Activated naive CD4-positive, alpha-beta T cell treated with anti-CD3 and anti-CD28 coated beads, Interleukin-2, amount 50 U/mL, for 72 hours (primary cell): ENCODE results near the gene IPO4. TPM values are rescaled to one million over a fixed set of nuclear protein-coding genes. Genes with fewer than 3 reads are reported as not detected.

Source experiments
- ATAC-seq, 2 donors: fragments of 150-1000 bp; cut with Tn5 transposase; 2 replicates each; pipeline ENCODE4 v1.10.0; 2021; ENCODE audit warnings: mild to moderate bottlenecking in 2 of 2, moderate library complexity in 2 of 2
- DNase-seq, 2 donors: peaks; one replicate each; pipeline ENCODE4 v3.0.0; 2021 to 2022; ENCODE audit warnings: low spot score in 2 of 2
- H3K27ac Mint-ChIP-seq, 2 donors: one replicate each; pipeline ENCODE4 v1.8.0; 2022; ENCODE audit warnings: mild to moderate bottlenecking in 2 of 2, mixed read lengths in 2 of 2
- H3K36me3 Mint-ChIP-seq, 2 donors: one replicate each; pipeline ENCODE4 v1.8.0; 2022; ENCODE audit warnings: mixed read lengths in 2 of 2
- H3K9me3 Mint-ChIP-seq, 2 donors: one replicate each; pipeline ENCODE4 v1.8.0; 2022; ENCODE audit warnings: mixed read lengths in 2 of 2
- total RNA-seq, 2 donors: library from RNA; stranded (reverse); gene quantifications; one replicate each; pipeline ENCODE4 v1.2.3, GENCODE V29; 2022

IPO4 gene
- total RNA-seq, 2 donors from 2014 or later: 37.5 to 67.6 TPM

- H3K27ac Mint-ChIP-seq: no peak overlapping the region
These were observed 38.0 kb downstream of the IPO4 start for GRCh38 chr14:24150567-24150966.

GRCh38 chr14:24150061-24150460, 38.6 kb downstream of the IPO4 start:
- H3K27ac Mint-ChIP-seq: peak overlapping the region in 1 of 2 donors; percentile 96
- DNase-seq (no peak), ATAC-seq (no peak)
- no peaks in the 10 kb centered on the region for H3K9me3 Mint-ChIP-seq
- peaks cover 33 to 43% of the 10 kb centered on the region in 2 donors for H3K36me3 Mint-ChIP-seq

More at GRCh38 chr14:24150567-24150966, 38.0 kb downstream of the IPO4 start:
- no peaks in the 10 kb centered on the region for H3K9me3 Mint-ChIP-seq
- ATAC-seq (no peak), DNase-seq (no peak)
- peaks cover 28 to 42% of the 10 kb centered on the region in 2 donors for H3K36me3 Mint-ChIP-seq

- Mint-ChIP-seq H3K27ac (peak overlapping the region; percentile 95 to 96), H3K9me3 (no peaks in the 10 kb centered on the region), H3K36me3 (peaks cover 39 to 49% of the 10 kb centered on the region in 2 donors)
- no peak for ATAC-seq
- no peak for DNase-seq
These were observed 39.2 kb downstream of the IPO4 start for GRCh38 chr14:24149302-24149969.

- Mint-ChIP-seq H3K27ac (peak overlapping the region; percentile 95 to 96), H3K36me3 (peaks cover 51 to 60% of the 10 kb centered on the region in 2 donors), H3K9me3 (no peaks in the 10 kb centered on the region)
- DNase-seq (no peak), ATAC-seq (no peak)
These were observed 40.7 kb downstream of the IPO4 start for GRCh38 chr14:24147761-24148428.

- H3K27ac Mint-ChIP-seq: peak within 1 kb of the TSS; percentile 96 to 99
- H3K9me3 Mint-ChIP-seq: no peaks in the 10 kb centered on the region
- H3K36me3 Mint-ChIP-seq: peaks cover 54 to 67% of the 10 kb centered on the region in 2 donors
- ATAC-seq (peak; percentile 87 to 89), DNase-seq (peak; percentile 97)
These were observed 41.4 kb downstream of the IPO4 start, which contains the start of gene RNF31 for GRCh38 chr14:24146978-24147760. RNF31 (plus strand) TSS chr14:24147498; CDS start chr14:24147699, 201 bp downstream.

- Mint-ChIP-seq H3K27ac (peak within 1 kb of the TSS; percentile 96 to 99), H3K36me3 (peaks cover 59 to 71% of the 10 kb centered on the region in 2 donors), H3K9me3 (no peaks in the 10 kb centered on the region)
- peak; percentile 72 to 79 for ATAC-seq
- DNase-seq: peak; percentile 94 to 96
These were observed 42.1 kb downstream of the IPO4 start, which contains the start of gene PSME2 for GRCh38 chr14:24146453-24146977. PSME2 (minus strand) TSS chr14:24146610; CDS start chr14:24146581, 29 bp downstream.

GRCh38 chr14:24145690-24146452, 42.7 kb downstream of the IPO4 start:
- no peak for DNase-seq
- Mint-ChIP-seq H3K36me3 (peaks cover 61 to 68% of the 10 kb centered on the region in 2 donors), H3K9me3 (no peaks in the 10 kb centered on the region), H3K27ac (peak overlapping the region; percentile 96 to 99)
- ATAC-seq: no peak

GRCh38 chr14:24145219-24145618, 43.4 kb downstream of the IPO4 start:
- peaks cover 62 to 67% of the 10 kb centered on the region in 2 donors for H3K36me3 Mint-ChIP-seq

GRCh38 chr14:24144451-24144850, 44.2 kb downstream of the IPO4 start:
- Mint-ChIP-seq H3K27ac (peak overlapping the region; percentile 27 to 65), H3K36me3 (peaks cover 67 to 69% of the 10 kb centered on the region in 2 donors), H3K9me3 (no peaks in the 10 kb centered on the region)
- ATAC-seq: no peak
- DNase-seq: no peak

More at GRCh38 chr14:24145219-24145618, 43.4 kb downstream of the IPO4 start:
- no peak for ATAC-seq
- peak overlapping the region; percentile 77 to 96 for H3K27ac Mint-ChIP-seq
- no peak for DNase-seq
- no peaks in the 10 kb centered on the region for H3K9me3 Mint-ChIP-seq

GRCh38 chr14:24143511-24143910, 45.1 kb downstream of the IPO4 start:
- H3K27ac Mint-ChIP-seq: peak overlapping the region in 1 of 2 donors; percentile 27
- H3K36me3 Mint-ChIP-seq: peaks cover 69% of the 10 kb centered on the region in 2 donors
- ATAC-seq (no peak), DNase-seq (no peak)
- H3K9me3 Mint-ChIP-seq: no peaks in the 10 kb centered on the region

- peak within 1 kb of the TSS; percentile 78 to 90 for H3K27ac Mint-ChIP-seq
- ATAC-seq (peak; percentile 87 to 89), DNase-seq (peak; percentile 99 to 100)
- H3K9me3 Mint-ChIP-seq: no peaks in the 10 kb centered on the region
- peaks cover 71 to 76% of the 10 kb centered on the region in 2 donors for H3K36me3 Mint-ChIP-seq
These were observed 47.3 kb downstream of the IPO4 start, which contains the start of gene EMC9 for GRCh38 chr14:24141097-24141880. EMC9 (minus strand) TSS chr14:24141591; CDS start chr14:24141304, 287 bp downstream.

- H3K36me3 Mint-ChIP-seq: peaks cover 52 to 57% of the 10 kb centered on the region in 2 donors
- H3K27ac Mint-ChIP-seq: peak overlapping the region; percentile 47 to 48
- no peaks in the 10 kb centered on the region for H3K9me3 Mint-ChIP-seq
- DNase-seq (peak in 1 of 2 donors; percentile 40), ATAC-seq (no peak)
These were observed 49.2 kb downstream of the IPO4 start for GRCh38 chr14:24139272-24139934.

GRCh38 chr14:24138396-24139271, 50.0 kb downstream of the IPO4 start:
- ATAC-seq (no peak), DNase-seq (no peak)
- H3K9me3 Mint-ChIP-seq: no peaks in the 10 kb centered on the region
- peak overlapping the region; percentile 47 to 77 for H3K27ac Mint-ChIP-seq
- H3K36me3 Mint-ChIP-seq: peaks cover 47 to 52% of the 10 kb centered on the region in 2 donors
